Left ventricle myocardium inferior (tissue), 1 donor: ENCODE measurements around the gene DCAF8. TPM values are rescaled to one million over a fixed set of nuclear protein-coding genes. Genes with fewer than 3 reads are reported as not detected.

Source experiments
- DNase-seq: peaks from one replicate; pipeline ENCODE4 v3.0.0-alpha.2; 2020
- H3K27ac ChIP-seq: fragments of 200-600 bp; replicated peaks from 2 replicates; pipeline ENCODE4 v1.8.0; 2021
- H3K27me3 ChIP-seq: fragments of 200-600 bp; 2 replicates; pipeline ENCODE4 v1.8.0; 2021; ENCODE audit warnings: low read depth
- H3K36me3 ChIP-seq: fragments of 200-600 bp; 2 replicates; pipeline ENCODE4 v1.8.0; 2021
- H3K4me1 ChIP-seq: fragments of 200-600 bp; 2 replicates; pipeline ENCODE4 v1.8.0; 2021
- H3K4me3 ChIP-seq: fragments of 200-600 bp; 2 replicates; pipeline ENCODE4 v1.8.0; 2021; ENCODE audit warnings: mild to moderate bottlenecking, moderate library complexity
- H3K9me3 ChIP-seq: fragments of 200-600 bp; replicated peaks from 2 replicates; pipeline ENCODE4 v1.8.0; 2021
- intact Hi-C: fragments of 100-400 bp; cut with micrococcal nuclease; formaldehyde crosslinking; loops from one replicate; pipeline ENCODE4 v1.11.0; 2022
- total RNA-seq: library from RNA; stranded (reverse); fragmentation: NEBNext Ultra II Directional; extraction: Animal tissue kit (Norgen Biotek cat#: 25700); gene quantifications from one replicate; pipeline ENCODE4 v1.2.1, GENCODE V29; 2021
- TF ChIP-seq, protein P1 (sequence below): fragments of 200-600 bp; IDR thresholded peaks from 2 replicates; pipeline ENCODE4 v1.8.0; 2021; ENCODE audit warnings: antibody characterized with exemption, mild to moderate bottlenecking, borderline replicate concordance
- donor health status: DM: no; HTN: yes; CAD: no; lungs with severe emphysema.

The DCAF8 gene
- total RNA-seq, 1 donor from 2014 or later = 162 TPM

DNA sequence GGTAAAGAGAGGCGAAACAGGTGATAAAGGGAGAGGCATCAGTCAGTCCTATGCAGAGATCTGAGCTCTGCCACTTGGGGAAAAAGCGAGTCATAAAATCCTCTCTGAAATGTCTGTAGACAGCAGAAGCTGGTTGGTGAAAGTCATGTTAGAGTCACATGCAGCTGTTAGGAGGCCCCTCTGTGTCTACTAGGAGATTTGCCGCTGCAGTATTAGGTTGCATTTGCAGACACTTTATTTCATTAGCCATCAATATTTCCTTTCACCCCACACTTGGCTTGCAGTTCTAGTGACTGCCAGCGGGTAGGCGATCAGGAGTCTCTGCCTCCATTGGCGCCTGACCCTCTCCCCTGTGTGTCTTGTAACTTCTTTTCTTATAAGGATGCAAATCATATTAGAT is 94.8 kb downstream of the DCAF8 start:
- TF ChIP-seq, protein P1, sequence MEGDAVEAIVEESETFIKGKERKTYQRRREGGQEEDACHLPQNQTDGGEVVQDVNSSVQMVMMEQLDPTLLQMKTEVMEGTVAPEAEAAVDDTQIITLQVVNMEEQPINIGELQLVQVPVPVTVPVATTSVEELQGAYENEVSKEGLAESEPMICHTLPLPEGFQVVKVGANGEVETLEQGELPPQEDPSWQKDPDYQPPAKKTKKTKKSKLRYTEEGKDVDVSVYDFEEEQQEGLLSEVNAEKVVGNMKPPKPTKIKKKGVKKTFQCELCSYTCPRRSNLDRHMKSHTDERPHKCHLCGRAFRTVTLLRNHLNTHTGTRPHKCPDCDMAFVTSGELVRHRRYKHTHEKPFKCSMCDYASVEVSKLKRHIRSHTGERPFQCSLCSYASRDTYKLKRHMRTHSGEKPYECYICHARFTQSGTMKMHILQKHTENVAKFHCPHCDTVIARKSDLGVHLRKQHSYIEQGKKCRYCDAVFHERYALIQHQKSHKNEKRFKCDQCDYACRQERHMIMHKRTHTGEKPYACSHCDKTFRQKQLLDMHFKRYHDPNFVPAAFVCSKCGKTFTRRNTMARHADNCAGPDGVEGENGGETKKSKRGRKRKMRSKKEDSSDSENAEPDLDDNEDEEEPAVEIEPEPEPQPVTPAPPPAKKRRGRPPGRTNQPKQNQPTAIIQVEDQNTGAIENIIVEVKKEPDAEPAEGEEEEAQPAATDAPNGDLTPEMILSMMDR = no peak
- intact Hi-C loops = no loop called here

GRCh38 chr1:160167056-160167455 is 95.3 kb downstream of the DCAF8 start:
- no peaks in the 10 kb centered on the region for H3K36me3 ChIP-seq
- H3K9me3 ChIP-seq = no peaks in the 10 kb centered on the region
- H3K4me1 ChIP-seq = peaks cover 9% of the 10 kb centered on the region
- TF ChIP-seq, protein P1 = no peak
- H3K4me3 ChIP-seq = no peak overlapping the region
- intact Hi-C loops = no loop called here
- peaks cover 8% of the 10 kb centered on the region for H3K27me3 ChIP-seq
- DNase-seq = no peak
- H3K27ac ChIP-seq = no peak overlapping the region

More for the DNA sequence above, 94.8 kb downstream of the DCAF8 start:
- peaks cover 13% of the 10 kb centered on the region for H3K27me3 ChIP-seq
- no peak overlapping the region for H3K4me3 ChIP-seq
- no peaks in the 10 kb centered on the region for H3K9me3 ChIP-seq
- no peaks in the 10 kb centered on the region for H3K36me3 ChIP-seq
- DNase-seq = no peak
- H3K27ac ChIP-seq = no peak overlapping the region
- peaks cover 4% of the 10 kb centered on the region for H3K4me1 ChIP-seq

- Histone ChIP-seq H3K4me3 (no peak overlapping the region), H3K36me3 (no peaks in the 10 kb centered on the region), H3K27ac (no peak overlapping the region), H3K9me3 (no peaks in the 10 kb centered on the region), H3K27me3 (peaks cover under 1% of the 10 kb centered on the region), H3K4me1 (peaks cover 11% of the 10 kb centered on the region)
- TF ChIP-seq, protein P1 = no peak
- intact Hi-C loops = no loop called here
- DNase-seq = no peak
Observed at GRCh38 chr1:160166166-160166868, 96.0 kb downstream of the DCAF8 start.

Other genes starting within 250 kb of the DCAF8 start
- gene PIGM, start 230.6 kb downstream of the DCAF8 start, total RNA-seq = 2.5 TPM
- gene KCNJ10, start 192.4 kb downstream of the DCAF8 start, total RNA-seq = not detected
- gene KCNJ9, start 181.0 kb downstream of the DCAF8 start, total RNA-seq = 0.05 TPM
- 18.2 TPM for gene IGSF8, start 163.9 kb downstream of the DCAF8 start, total RNA-seq
- gene ATP1A2, start 146.8 kb downstream of the DCAF8 start, total RNA-seq = 401 TPM
- 0.11 TPM for gene ATP1A4, start 110.9 kb downstream of the DCAF8 start, total RNA-seq
- gene CASQ1, start 72.0 kb downstream of the DCAF8 start, total RNA-seq = 39.2 TPM
- 280 TPM for gene PEA15, start 57.2 kb downstream of the DCAF8 start, total RNA-seq
- 97.6 TPM for gene PEX19, start 22.6 kb upstream of the DCAF8 start, total RNA-seq
- gene COPA, start 80.7 kb upstream of the DCAF8 start, total RNA-seq = 90.4 TPM
- gene NCSTN, start 80.8 kb upstream of the DCAF8 start, total RNA-seq = 53.6 TPM
- not detected for gene NHLH1, start 104.5 kb upstream of the DCAF8 start, total RNA-seq
- gene VANGL2, start 138.0 kb upstream of the DCAF8 start, total RNA-seq = 2.1 TPM